Stimulated activated naive CD4-positive, alpha-beta T cell (primary cell): Measurements from ENCODE around the gene PRKAB2.
"Not testable (repeated sequence)": the region's sequence is repeated elsewhere in the genome, so short reads cannot be mapped to it uniquely, and the experiment has no call there.

Source experiments
- DNase-seq, 6 experiments: peaks; one replicate each; lab custom pipeline; 2025; lab: John Stamatoyannopoulos, UW

PRKAB2 gene

GRCh38 chr1:147171399-147172167, 687 bp downstream of the PRKAB2 start:
- no peak for DNase-seq

DNA sequence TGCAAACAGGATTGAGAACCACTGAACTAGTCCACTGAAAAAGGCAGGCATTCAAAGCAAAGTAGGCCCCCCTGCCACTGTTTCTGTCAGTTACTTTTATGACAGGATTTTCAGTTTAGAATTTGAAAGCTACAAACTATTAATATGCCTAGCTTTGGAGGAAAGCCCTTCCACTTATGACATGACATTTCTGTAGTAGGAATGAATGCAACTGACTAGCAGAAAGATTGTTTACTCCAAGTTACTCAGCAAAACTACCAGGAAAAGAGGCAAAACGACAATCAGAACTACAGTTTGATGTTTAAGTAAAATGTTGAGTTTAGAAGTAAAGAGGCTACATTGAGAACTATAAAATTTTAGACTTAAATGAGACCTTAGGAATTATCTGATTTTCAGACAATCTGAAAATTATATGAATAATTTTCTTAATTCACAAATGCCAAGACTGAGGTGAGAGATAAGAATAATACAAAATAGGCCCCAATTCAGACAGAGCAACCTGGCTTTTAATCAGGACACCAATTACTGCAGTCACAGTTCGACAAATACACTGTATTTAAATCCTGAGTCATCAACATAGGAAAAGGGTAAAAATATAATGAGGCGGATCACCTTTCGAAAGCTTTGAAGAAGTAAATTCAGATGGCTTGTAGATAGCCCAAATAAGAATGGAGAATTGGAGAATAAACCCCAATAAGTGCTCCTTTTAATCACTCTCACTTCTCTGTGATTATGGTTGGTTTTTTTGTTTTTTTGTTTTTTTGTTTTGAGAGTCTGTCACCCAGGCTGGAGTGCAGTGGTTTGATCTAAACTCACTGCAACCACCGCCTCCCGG, 2.2 kb downstream of the PRKAB2 start:
- no peak for DNase-seq

DNA sequence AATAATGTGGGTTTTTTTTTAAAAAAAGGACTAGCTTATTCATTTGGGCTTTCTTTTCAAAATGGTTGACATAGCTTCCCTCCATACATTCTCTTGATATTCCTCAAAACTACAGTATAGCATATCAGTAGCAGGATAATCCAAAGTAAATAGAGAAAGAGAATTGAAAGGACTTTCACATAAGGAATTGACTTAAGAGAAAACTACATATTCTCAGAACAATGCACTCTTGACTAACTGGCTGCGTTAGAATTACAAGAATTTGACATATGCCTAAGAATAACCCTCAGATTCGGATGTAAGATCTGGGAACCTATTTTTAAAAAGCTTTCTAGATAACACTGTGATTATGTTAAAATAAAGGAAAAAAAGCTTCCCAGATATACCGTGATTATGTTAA, 3.1 kb downstream of the PRKAB2 start:
- no peak for DNase-seq

DNA sequence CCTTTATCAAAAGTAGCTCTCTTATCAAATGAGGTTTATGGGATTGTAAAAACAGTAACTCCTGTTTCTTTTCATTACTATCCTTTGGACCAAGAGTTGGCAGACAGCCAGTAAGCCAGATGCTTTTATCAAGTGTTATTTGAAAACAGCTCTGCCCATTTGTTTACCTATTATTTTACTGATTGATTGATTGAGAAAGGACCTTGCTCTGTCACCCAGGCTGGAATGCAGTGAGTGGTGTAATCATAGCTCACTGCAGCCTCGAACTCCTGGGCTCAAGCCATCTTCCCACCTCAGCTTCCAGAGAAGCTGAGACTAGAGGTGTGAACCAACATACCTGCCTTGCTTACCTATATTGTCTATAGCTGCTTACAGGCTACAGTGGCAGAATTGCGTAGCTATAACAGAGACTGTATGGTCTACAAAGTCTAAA, 3.6 kb downstream of the PRKAB2 start:
- DNase-seq, result no peak

- no peak for DNase-seq
These were observed 4.9 kb downstream of the PRKAB2 start for GRCh38 chr1:147167365-147167764.

GRCh38 chr1:147163019-147163418, 9.3 kb downstream of the PRKAB2 start:
- DNase-seq, result no peak

- no peak for DNase-seq
These were observed 10.2 kb downstream of the PRKAB2 start for GRCh38 chr1:147162093-147162492.

DNA sequence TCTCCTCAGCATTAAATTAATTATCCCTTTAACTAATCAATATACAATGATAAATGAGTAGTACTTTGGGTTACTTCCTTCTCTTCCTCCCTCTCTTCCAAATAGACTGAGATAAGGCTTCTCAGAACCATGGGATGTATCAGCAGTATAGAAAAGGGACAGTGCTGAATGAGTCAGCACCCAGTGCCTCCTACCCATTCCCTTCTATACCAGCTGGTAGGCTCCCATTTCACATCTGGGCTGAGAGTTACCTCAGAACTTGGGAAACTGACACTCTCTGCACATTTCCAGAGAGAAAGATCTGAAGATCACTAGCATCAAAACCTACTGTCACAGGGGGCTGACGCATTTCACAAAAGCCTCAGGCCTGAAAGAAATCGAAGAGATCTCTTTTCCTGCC, 15.2 kb downstream of the PRKAB2 start:
- DNase-seq, result not testable (repeated sequence)

- no peak for DNase-seq
These were observed 15.6 kb downstream of the PRKAB2 start for GRCh38 chr1:147156642-147157041.

- DNase-seq, result no peak
These were observed 19.5 kb downstream of the PRKAB2 start for GRCh38 chr1:147152772-147153171.

DNA sequence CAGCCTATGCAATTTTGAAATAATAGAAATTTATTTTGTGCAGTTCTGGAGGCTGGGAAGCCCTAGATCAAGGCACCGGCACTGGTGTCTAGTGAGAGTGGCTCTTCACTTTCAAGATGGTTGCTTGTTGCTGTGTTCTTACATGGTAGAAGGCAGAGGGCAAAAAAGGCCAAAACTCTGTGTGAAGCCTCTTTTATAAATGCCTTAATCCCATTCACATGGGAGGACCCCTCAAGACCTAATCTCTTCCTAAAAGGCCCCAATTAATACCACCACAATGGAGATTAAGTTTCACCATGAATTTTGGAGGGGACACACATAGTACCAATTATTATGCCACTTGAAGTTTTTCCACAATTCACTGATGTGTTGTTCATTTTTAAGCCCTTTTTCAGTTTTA, 21.0 kb downstream of the PRKAB2 start:
- DNase-seq, result no peak

DNA sequence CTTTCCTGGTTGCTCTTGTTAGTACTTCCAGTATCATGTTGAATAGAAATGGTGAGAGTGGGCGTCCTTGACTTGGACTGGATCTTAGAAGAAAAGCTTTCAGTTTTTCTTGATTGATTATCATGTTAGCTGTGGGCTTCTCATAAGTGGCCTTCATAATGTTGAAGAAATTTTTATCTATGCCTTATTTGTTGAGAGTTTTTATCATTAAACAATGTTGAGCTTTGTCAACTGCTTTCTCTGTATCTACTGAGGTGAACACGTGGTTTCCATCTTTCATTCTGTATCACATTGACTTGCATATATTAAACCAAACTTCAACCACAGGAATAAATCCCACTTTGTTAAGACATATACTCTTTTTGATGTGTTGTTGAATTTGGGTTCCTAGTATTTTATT, 29.4 kb downstream of the PRKAB2 start:
- no peak for DNase-seq

- DNase-seq, result not testable (repeated sequence)
These were observed 41.5 kb downstream of the PRKAB2 start for GRCh38 chr1:147130721-147131120.

- no peak for DNase-seq
These were observed 43.0 kb downstream of the PRKAB2 start for GRCh38 chr1:147129116-147129873.

DNA sequence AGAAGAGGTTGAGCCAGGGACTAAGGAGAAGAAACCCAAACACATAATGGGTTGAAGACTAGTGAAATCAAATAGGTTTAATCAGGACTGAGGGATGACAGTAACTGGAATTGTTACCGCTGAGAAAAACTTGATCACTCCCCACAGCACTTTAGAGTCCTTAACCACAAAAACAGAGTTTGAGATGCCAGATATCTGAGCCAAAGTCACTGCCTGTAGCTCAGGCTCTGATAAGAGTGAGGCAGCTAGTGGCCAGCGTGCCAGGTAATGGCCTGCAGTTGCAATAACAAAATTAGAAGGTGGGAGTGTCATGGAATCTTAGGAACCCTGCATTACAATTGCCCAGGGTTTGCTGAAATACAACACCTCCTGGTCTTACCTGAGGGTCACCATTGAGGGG, 48.0 kb downstream of the PRKAB2 start:
- DNase-seq, result no peak

GRCh38 chr1:147117109-147117508, 55.2 kb downstream of the PRKAB2 start:
- DNase-seq, result no peak

DNA sequence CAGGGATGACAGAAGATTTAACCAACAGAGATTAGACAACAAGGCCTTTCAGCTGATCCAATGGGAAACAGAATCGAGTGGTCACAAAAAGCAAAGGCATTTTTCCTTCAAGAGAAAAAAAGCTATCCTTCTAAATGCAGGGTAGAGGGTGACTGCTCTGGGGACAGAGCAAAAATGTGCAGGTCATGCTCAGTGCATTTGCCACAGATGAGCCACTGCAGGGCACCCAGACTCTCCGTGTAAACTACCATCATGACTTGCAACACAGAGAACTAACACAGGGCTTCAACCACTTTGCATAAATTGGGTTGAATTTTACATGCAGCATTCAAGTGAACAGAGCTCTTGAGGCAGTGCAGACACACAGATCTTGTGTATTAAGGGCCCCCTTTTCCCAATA, 56.8 kb downstream of the PRKAB2 start:
- no peak for DNase-seq

DNA sequence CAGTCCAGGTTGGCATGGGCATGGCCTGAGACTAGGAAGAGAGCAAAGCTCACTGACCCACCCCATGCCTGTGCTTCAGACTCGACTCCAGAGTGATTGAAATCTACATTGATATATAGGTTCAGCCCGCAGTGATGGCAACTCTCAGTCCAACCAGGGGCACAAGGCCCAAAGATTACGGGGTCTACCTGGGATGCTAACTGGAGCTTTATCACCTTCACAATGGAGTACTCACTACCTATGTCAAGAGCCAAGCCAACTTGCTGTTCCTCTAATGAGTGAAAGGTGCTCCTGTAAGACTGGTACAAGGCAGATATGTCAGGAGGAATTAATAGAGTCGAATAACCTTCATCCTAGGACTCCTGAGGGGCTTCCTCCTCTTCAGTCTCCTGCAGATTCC, 57.2 kb downstream of the PRKAB2 start:
- DNase-seq, result not testable (repeated sequence)

GRCh38 chr1:147114353-147114752, 57.9 kb downstream of the PRKAB2 start:
- not testable (repeated sequence) for DNase-seq

DNA sequence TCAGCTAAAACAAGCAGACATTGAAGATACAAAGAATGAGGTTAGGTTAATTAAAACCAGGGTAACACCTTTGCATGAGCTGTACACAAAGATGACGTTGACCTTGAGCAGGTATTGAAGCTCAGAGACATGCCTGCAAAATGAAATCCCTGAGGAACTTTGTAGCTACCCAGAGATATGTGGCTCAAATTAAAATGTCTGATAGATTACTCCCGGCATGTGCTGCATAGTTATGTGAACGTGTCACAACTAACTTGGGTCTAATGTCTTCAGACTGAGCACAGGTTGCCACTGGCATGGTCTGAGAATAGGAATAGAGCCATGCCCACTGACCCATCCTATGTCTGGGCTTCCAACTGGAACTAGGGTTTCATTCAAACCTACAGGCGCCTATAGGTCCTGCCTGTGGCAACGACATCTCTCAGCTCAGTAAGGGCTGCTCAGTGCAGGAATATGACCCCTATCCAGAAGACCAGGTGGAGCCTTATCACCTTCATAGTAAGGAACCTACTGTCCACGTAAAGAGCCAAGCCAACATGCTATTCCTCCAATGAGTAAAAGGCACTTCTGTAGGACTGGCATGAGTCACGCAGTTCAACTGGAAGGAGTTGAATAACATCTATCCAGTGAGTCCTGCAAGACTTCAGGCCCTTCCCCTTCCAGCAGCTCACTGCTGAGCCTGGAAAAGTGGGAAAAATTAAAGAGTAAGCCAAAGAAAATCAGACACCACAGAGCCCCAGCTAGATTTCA, 60.7 kb downstream of the PRKAB2 start:
- no peak for DNase-seq

GRCh38 chr1:147110872-147111271, 61.4 kb downstream of the PRKAB2 start:
- no peak for DNase-seq

GRCh38 chr1:147110434-147110833, 61.8 kb downstream of the PRKAB2 start:
- DNase-seq, result no peak
